Measurements from ENCODE around the gene ARHGAP6. TPM values are rescaled to one million over a fixed set of nuclear protein-coding genes. Genes with fewer than 3 reads are reported as not detected.

The ARHGAP6 gene
- total and polyA plus RNA-seq, 8 donors = 2.2 to 26.4 (median 8.7) TPM

DNA sequence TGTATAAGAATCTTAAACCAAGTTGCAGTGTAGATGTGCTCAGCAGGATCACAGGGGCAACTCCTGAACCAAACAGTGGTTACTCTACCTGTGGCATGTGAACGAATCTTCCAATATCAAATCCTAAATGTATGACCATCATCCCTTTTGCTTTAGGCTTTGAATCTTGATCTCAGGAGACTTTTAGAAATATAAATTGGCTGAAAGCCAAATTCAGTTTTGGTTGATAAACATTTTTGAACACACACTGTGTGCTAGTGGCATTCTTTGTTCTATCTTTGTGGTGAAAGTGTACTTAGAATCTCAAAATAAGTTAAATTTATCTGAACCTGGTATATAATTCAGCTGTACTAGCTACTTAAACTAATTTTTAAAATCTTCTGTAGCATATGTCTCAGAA, 4.6 kb upstream of the ARHGAP6 start:
- Histone ChIP-seq H3K27ac (no peak overlapping the region), H3K9me3 (peaks cover 0 to 4% (median under 1%) of the 10 kb centered on the region in 4 donors), H3K4me1 (peaks cover 0 to 4% (median under 1%) of the 10 kb centered on the region in 4 donors), H3K27me3 (peaks cover 0 to 12% (median 12%) of the 10 kb centered on the region in 3 donors), H3K36me3 (no peaks in the 10 kb centered on the region), H3K4me3 (no peak overlapping the region)
- 57 to 100% (median 75%) methylated on average over 1 of the region's 1 CpG for WGBS, 5 donors
- intact Hi-C loops (cut with DNase I; ENCODE audit: low total_unique reads) = no loop called here
- no peak for DNase-seq
- TF ChIP-seq EP300 (IDR thresholded peaks at IDR 0.05) (no peak), POLR2A (IDR thresholded peaks at IDR 0.05) (no peak), POLR2AphosphoS5 (IDR thresholded peaks at IDR 0.05) (no peak)
- TF ChIP-seq, protein P1, sequence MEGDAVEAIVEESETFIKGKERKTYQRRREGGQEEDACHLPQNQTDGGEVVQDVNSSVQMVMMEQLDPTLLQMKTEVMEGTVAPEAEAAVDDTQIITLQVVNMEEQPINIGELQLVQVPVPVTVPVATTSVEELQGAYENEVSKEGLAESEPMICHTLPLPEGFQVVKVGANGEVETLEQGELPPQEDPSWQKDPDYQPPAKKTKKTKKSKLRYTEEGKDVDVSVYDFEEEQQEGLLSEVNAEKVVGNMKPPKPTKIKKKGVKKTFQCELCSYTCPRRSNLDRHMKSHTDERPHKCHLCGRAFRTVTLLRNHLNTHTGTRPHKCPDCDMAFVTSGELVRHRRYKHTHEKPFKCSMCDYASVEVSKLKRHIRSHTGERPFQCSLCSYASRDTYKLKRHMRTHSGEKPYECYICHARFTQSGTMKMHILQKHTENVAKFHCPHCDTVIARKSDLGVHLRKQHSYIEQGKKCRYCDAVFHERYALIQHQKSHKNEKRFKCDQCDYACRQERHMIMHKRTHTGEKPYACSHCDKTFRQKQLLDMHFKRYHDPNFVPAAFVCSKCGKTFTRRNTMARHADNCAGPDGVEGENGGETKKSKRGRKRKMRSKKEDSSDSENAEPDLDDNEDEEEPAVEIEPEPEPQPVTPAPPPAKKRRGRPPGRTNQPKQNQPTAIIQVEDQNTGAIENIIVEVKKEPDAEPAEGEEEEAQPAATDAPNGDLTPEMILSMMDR (IDR thresholded peaks at IDR 0.05) = no peak

DNA sequence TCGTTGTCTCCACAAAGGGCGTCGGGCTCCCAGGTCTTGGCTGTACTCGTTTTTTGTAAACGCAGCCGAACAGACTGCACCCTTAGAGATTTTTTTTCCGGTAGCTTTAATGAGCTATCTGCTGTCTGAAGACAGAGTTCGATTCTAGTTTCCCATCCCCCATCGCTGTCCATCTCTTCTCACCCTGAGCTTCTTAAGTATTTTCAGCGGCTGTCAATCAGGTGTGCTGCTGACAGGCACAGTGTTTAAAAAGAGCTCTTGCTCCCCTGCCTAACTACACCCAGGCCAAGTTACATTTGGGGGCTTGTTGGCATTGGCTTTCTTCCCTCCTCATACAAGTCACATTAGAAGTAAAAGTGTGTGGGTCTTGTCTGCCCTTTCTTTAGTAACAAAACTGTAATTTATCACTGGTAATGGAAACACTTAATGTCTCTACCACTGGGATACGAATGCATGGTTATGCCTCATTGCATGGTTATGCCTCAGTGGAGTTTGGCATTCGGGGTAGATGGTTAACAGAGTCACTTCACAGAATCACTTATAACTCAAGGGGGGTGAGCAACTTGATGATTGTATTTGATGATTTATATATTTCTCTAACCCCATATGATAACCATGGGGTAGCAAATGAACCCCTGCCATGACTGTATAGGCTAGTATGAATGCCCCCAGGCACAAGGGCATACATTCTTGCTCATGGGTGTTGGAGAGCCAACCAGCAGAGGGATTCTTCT, 1.4 kb upstream of the ARHGAP6 start:
- Histone ChIP-seq H3K9me3 (peaks cover 0 to 17% (median 7%) of the 10 kb centered on the region in 4 donors), H3K4me3 (no peak overlapping the region), H3K4me1 (peaks cover 0 to 16% (median 12%) of the 10 kb centered on the region in 4 donors), H3K36me3 (no peaks in the 10 kb centered on the region), H3K27ac (peak overlapping the region in 1 of 5 donors; percentile 20), H3K27me3 (peaks cover 0 to 31% (median 28%) of the 10 kb centered on the region in 3 donors)
- DNase-seq = no peak
- intact Hi-C loops (cut with DNase I; ENCODE audit: low total_unique reads) = no loop called here
- TF ChIP-seq POLR2A (IDR thresholded peaks at IDR 0.05) (no peak), POLR2AphosphoS5 (IDR thresholded peaks at IDR 0.05) (no peak), EP300 (IDR thresholded peaks at IDR 0.05) (no peak)
- TF ChIP-seq, protein P1 (IDR thresholded peaks at IDR 0.05) = no peak
- 25 to 55% (median 36%) methylated on average over 10 to 12 of the region's 12 CpGs for WGBS, 5 donors

DNA sequence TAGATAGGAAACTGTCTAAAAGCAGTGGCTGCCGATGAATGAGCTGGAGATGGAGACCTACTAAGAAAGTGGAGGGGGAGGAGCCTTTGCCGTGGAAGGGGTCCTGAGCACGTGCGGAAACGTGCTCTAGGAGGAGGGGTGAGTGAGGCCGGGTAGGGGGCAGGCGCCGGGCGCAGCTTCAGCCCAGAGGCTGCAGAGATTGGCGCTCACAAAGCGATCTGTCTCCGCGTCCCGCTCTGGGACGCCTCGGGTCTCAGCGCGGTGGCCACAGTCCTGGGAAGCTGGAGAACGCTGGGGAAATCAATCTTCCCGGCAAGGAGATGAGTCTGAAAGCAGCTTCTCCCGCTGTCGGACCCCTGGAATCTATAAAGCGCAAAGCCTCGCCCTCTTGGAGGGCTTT, 444 bp upstream of the ARHGAP6 start:
- peak in 1 of 2 donors; percentile 60 for DNase-seq
- Histone ChIP-seq H3K27me3 (peaks cover 0 to 37% (median 28%) of the 10 kb centered on the region in 3 donors), H3K9me3 (peaks cover 0 to 17% (median 7%) of the 10 kb centered on the region in 4 donors), H3K27ac (peak overlapping the region in 3 of 5 donors; percentile 62 to 79 (median 65)), H3K4me3 (peak overlapping the region; percentile 46 to 54 (median 50)), H3K36me3 (no peaks in the 10 kb centered on the region), H3K4me1 (peaks cover 0 to 16% (median 12%) of the 10 kb centered on the region in 4 donors)
- 4 to 23% (median 7%) methylated on average over 13 to 24 of the region's 24 CpGs for WGBS, 5 donors
- TF ChIP-seq POLR2AphosphoS5 (IDR thresholded peaks at IDR 0.05) = no peak
- TF ChIP-seq, protein P1 (IDR thresholded peaks at IDR 0.05) = no peak
- no peak for TF ChIP-seq EP300 (IDR thresholded peaks at IDR 0.05)
- TF ChIP-seq POLR2A (IDR thresholded peaks at IDR 0.05) = no peak
- intact Hi-C loops (cut with DNase I; ENCODE audit: low total_unique reads) = no loop called here

DNA sequence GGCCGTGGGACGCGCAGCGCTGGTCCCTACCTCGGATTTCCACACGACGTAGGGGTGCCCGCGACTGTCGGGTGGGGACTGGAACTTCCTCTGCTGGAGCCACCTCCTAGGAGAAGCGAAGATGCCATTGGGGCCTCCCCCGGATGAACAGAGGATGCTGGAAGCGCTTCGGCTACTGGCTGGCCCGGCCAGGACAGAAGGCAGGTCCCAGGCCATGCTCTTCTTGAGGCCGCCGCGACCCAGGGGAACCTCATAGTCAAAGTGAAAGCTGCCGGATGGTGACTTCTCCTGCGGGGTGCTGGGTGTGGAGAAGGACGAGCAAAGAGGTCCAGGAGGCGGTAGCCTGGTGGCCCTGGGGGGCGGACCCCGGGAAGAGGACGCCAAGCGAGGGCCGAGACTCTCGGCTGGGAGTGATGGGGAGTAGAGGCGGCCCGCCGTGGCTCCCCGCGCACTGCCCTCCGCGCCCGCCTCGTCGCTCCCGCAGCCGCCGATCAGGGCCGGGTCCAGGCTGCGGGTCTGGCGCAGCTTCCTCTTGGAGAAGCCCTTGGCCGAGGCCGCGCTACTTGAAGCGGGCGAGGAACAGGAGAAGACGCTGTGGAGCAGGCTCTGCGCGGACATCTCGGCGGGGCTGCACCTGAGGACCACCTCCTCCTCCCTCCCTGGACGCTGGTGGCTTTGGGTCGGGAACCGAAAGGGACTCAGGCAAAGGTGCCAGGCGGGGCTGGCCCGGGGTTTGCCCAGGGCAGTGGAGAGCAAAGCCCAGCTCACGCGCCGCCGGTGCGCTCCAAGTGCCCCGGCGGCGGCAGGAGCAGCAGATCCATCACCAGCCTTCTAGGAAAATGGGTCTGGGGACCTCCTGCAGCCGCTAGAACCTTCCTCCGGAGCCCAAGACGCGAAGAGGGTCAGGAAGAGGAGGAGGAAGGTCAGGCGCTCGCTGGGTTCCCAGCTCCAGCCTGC, 1.2 kb downstream of the ARHGAP6 start:
- Histone ChIP-seq H3K36me3 (no peaks in the 10 kb centered on the region), H3K4me1 (peaks cover 0 to 16% (median 12%) of the 10 kb centered on the region in 4 donors), H3K9me3 (peaks cover 0 to 17% (median 7%) of the 10 kb centered on the region in 4 donors), H3K4me3 (peak overlapping the region; percentile 46 to 54 (median 50)), H3K27me3 (peaks cover 0 to 37% (median 28%) of the 10 kb centered on the region in 3 donors), H3K27ac (peak overlapping the region in 4 of 5 donors; percentile 33 to 79 (median 64))
- DNase-seq = peak in 1 of 2 donors; percentile 16
- 6 to 61% (median 21%) methylated on average over 54 to 68 of the region's 73 CpGs; no CpG with 5 or more reads in 1 of the 5 donors for WGBS, 5 donors
- TF ChIP-seq, protein P1 (IDR thresholded peaks at IDR 0.05) = no peak
- TF ChIP-seq POLR2AphosphoS5 (IDR thresholded peaks at IDR 0.05) (no peak), EP300 (IDR thresholded peaks at IDR 0.05) (no peak), POLR2A (IDR thresholded peaks at IDR 0.05) (no peak)
- intact Hi-C loops (cut with DNase I; ENCODE audit: low total_unique reads) = no loop called here
